Liver (tissue), 9 donors: Measurements from ENCODE around the gene CRACR2B. TPM values are rescaled to one million over a fixed set of nuclear protein-coding genes. Genes with fewer than 3 reads are reported as not detected.

ENCODE experiments used
- DNase-seq: peaks from one replicate; pipeline ENCODE4 v3.0.0-alpha.2; 2017; ENCODE audit warnings: low spot score
- H3K27ac ChIP-seq, 2 donors: one replicate each; pipeline ENCODE4 v1.7.0; 2013; ENCODE audit warnings: inconsistent platforms in 2 of 2, low read length in 2 of 2, control low read depth in 1 of 2, low read depth in 1 of 2, mild to moderate bottlenecking in 1 of 2
- H3K27me3 ChIP-seq, 4 donors: one replicate each; pipeline versions ENCODE4 v1.6.1 to v1.7.0; 2013; ENCODE audit warnings: low read length in 3 of 4, inconsistent platforms in 1 of 4, mild to moderate bottlenecking in 1 of 4, moderate library complexity in 1 of 4; ENCODE audit not compliant: control insufficient read depth in 4 of 4, insufficient read depth in 4 of 4
- H3K36me3 ChIP-seq, 4 donors: one replicate each; pipeline versions ENCODE4 v1.6.1 to v1.7.0; 2013; ENCODE audit warnings: low read length in 3 of 4, mild to moderate bottlenecking in 3 of 4, low read depth in 1 of 4, moderate library complexity in 1 of 4; ENCODE audit not compliant: control insufficient read depth in 4 of 4, insufficient read depth in 3 of 4
- H3K4me1 ChIP-seq, 4 donors: one replicate each; pipeline versions ENCODE4 v1.6.1 to v1.7.0; 2013; ENCODE audit warnings: low read length in 3 of 4, mild to moderate bottlenecking in 3 of 4, moderate library complexity in 1 of 4; ENCODE audit not compliant: control insufficient read depth in 4 of 4, insufficient read depth in 4 of 4
- H3K4me3 ChIP-seq, 3 donors: one replicate each; pipeline versions ENCODE4 v1.6.1 to v1.7.0; 2013; ENCODE audit warnings: low read length in 3 of 3, control low read depth in 1 of 3, low read depth in 1 of 3, mild to moderate bottlenecking in 1 of 3
- H3K9ac ChIP-seq, 2 donors: one replicate each; pipeline ENCODE4 v1.7.0; 2013; ENCODE audit warnings: low read length in 2 of 2, mild to moderate bottlenecking in 2 of 2, moderate library complexity in 2 of 2, control low read depth in 1 of 2, low read depth in 1 of 2
- H3K9me3 ChIP-seq, 4 donors: one replicate each; pipeline versions ENCODE4 v1.6.1 to v1.7.0; 2013; ENCODE audit warnings: low read length in 3 of 4; ENCODE audit not compliant: control insufficient read depth in 4 of 4
- ATF3 ChIP-seq: IDR thresholded peaks from 2 replicates; pipeline ENCODE4 v1.6.1; 2016; ENCODE audit warnings: antibody characterized with exemption
- CTCF ChIP-seq: fragments of 150-350 bp; IDR thresholded peaks from 2 replicates; pipeline ENCODE4 v1.5.1; 2017; ENCODE audit warnings: improper control_type of control experiment, low read depth, low read length; ENCODE audit not compliant: missing input control
- EGR1 ChIP-seq, 2 donors: IDR thresholded peaks; 2 replicates each; pipeline ENCODE4 v1.6.1; 2016 to 2018; ENCODE audit warnings: antibody characterized with exemption in 2 of 2, low read depth in 2 of 2
- FOXA1 ChIP-seq: IDR thresholded peaks from 2 replicates; pipeline ENCODE4 v1.6.1; 2016; ENCODE audit warnings: antibody characterized with exemption
- FOXA2 ChIP-seq: IDR thresholded peaks from 2 replicates; pipeline ENCODE4 v1.6.1; 2016; ENCODE audit warnings: antibody characterized with exemption
- GABPA ChIP-seq, 2 donors: IDR thresholded peaks in 1 of 2; conservative IDR thresholded peaks in 1 of 2; 2 replicates each; pipeline ENCODE4 v1.6.1; 2016; ENCODE audit warnings: antibody characterized with exemption in 2 of 2, mild to moderate bottlenecking in 1 of 2, moderate library complexity in 1 of 2
- HNF4A ChIP-seq, 2 donors: conservative IDR thresholded peaks; 2 replicates each; pipeline ENCODE4 v1.6.1; 2016; ENCODE audit warnings: antibody characterized with exemption in 2 of 2, mild to moderate bottlenecking in 2 of 2
- HNF4G ChIP-seq: IDR thresholded peaks from 2 replicates; pipeline ENCODE4 v1.6.1; 2016; ENCODE audit warnings: antibody characterized with exemption
- JUND ChIP-seq, 2 donors: IDR thresholded peaks; 2 replicates each; pipeline ENCODE4 v1.6.1; 2016; ENCODE audit warnings: antibody characterized with exemption in 2 of 2
- MAX ChIP-seq: IDR thresholded peaks from 2 replicates; pipeline ENCODE4 v1.6.1; 2016; ENCODE audit warnings: antibody characterized with exemption
- NR2F2 ChIP-seq: IDR thresholded peaks from 2 replicates; pipeline ENCODE4 v1.6.1; 2016; ENCODE audit warnings: antibody characterized with exemption
- RAD21 ChIP-seq, 2 donors: IDR thresholded peaks; 2 replicates each; pipeline ENCODE4 v1.6.1; 2016; ENCODE audit warnings: antibody characterized with exemption in 2 of 2, mild to moderate bottlenecking in 2 of 2
- REST ChIP-seq: IDR thresholded peaks from 2 replicates; pipeline ENCODE4 v1.6.1; 2016; ENCODE audit warnings: antibody characterized with exemption, mild to moderate bottlenecking
- RXRA ChIP-seq, 2 donors: IDR thresholded peaks; 2 replicates each; pipeline ENCODE4 v1.6.1; 2017 to 2018; ENCODE audit warnings: antibody characterized with exemption in 2 of 2, mild to moderate bottlenecking in 1 of 2
- SP1 ChIP-seq: IDR thresholded peaks from 2 replicates; pipeline ENCODE4 v1.6.1; 2018; ENCODE audit warnings: antibody characterized with exemption, mild to moderate bottlenecking
- TAF1 ChIP-seq: conservative IDR thresholded peaks from 2 replicates; pipeline ENCODE4 v1.6.1; 2016; ENCODE audit warnings: antibody characterized with exemption, mild to moderate bottlenecking
- YY1 ChIP-seq: IDR thresholded peaks from 2 replicates; pipeline ENCODE4 v1.6.1; 2016; ENCODE audit warnings: antibody characterized with exemption, mild to moderate bottlenecking
- ZBTB33 ChIP-seq: IDR thresholded peaks from 2 replicates; pipeline ENCODE4 v1.6.1; 2016; ENCODE audit warnings: antibody characterized with exemption
- WGBS: extraction: QIAGEN DNeasy Blood & Tissue Kit; methylation state at CpG from one replicate; pipeline ENCODE4 v1.1.7; 2013; 5-methylcytosine and 5-hydroxymethylcytosine counted together
- polyA plus RNA-seq, 2 donors: library from polyadenylated mRNA; stranded (reverse) in 1 of 2; unstranded in 1 of 2; fragments of 200-250 nt in 1 of 2; fragments of >200 nt in 1 of 2; fragmentation: Nextera tagmentation in 1 of 2; extraction: Ambion mirVana in 1 of 2; gene quantifications; one replicate each; pipeline versions ENCODE4 v1.2.1 to v1.2.3, GENCODE V29; 2013 to 2015
- total RNA-seq, 2 donors: library from RNA; depleted of rRNA; stranded (reverse); fragments of >200 nt; gene quantifications; one replicate each; pipeline ENCODE4 v1.2.3, GENCODE V29; 2014
- donor health status: healthy.
- donor health status: healthy.
- donor health status: healthy.
- donor health status: healthy.
- donor health status: healthy.

CRACR2B gene
- total and polyA plus RNA-seq, 4 donors = 0.14 to 2.9 (median 2.2) TPM

GRCh38 chr11:793556-793955, 34.2 kb upstream of the CRACR2B start:
- Histone ChIP-seq H3K27ac (no peak overlapping the region), H3K9me3 (no peaks in the 10 kb centered on the region), H3K36me3 (peaks cover 0 to 10% (median 5%) of the 10 kb centered on the region in 4 donors), H3K4me1 (peaks cover 11 to 47% (median 30%) of the 10 kb centered on the region in 4 donors), H3K9ac (no peak overlapping the region), H3K4me3 (no peak overlapping the region), H3K27me3 (no peaks in the 10 kb centered on the region)
- WGBS = 83% methylated on average over 7 of the region's 7 CpGs
- TF ChIP-seq SP1 (no peak), JUND (IDR thresholded peaks at IDR 0.05) (no peak), FOXA2 (no peak), MAX (no peak), HNF4G (no peak), RAD21 (IDR thresholded peaks at IDR 0.05) (no peak), GABPA (IDR thresholded peaks at IDR 0.05 in 1 of 2, conservative IDR thresholded peaks at IDR 0.05 in 1 of 2) (no peak), NR2F2 (no peak)
- DNase-seq = no peak

- Histone ChIP-seq H3K9ac (no peak overlapping the region), H3K4me3 (peak overlapping the region in 1 of 3 donors; percentile 77)
Observed at GRCh38 chr11:794013-794765, 33.5 kb upstream of the CRACR2B start.

More at GRCh38 chr11:794013-794765, 33.5 kb upstream of the CRACR2B start:
- peak overlapping the region in 1 of 2 donors; percentile 98 for H3K27ac ChIP-seq
- peaks cover 11 to 47% (median 30%) of the 10 kb centered on the region in 4 donors for H3K4me1 ChIP-seq
- H3K9me3 ChIP-seq = no peaks in the 10 kb centered on the region
- TF ChIP-seq MAX = no peak
- TF ChIP-seq SP1 = no peak
- no peak for TF ChIP-seq HNF4G
- TF ChIP-seq FOXA2 = no peak
- no peak for TF ChIP-seq HNF4A (conservative IDR thresholded peaks at IDR 0.05)
- TF ChIP-seq FOXA1 = no peak
- TF ChIP-seq ATF3 = no peak
- TF ChIP-seq RXRA (IDR thresholded peaks at IDR 0.05) = no peak
- no peak for TF ChIP-seq GABPA (IDR thresholded peaks at IDR 0.05 in 1 of 2, conservative IDR thresholded peaks at IDR 0.05 in 1 of 2)
- no peak for TF ChIP-seq ZBTB33
- no peak for TF ChIP-seq TAF1
- TF ChIP-seq NR2F2 = no peak
- TF ChIP-seq REST = no peak
- no peak for TF ChIP-seq JUND (IDR thresholded peaks at IDR 0.05)
- no peak for TF ChIP-seq RAD21 (IDR thresholded peaks at IDR 0.05)
- no peak for TF ChIP-seq CTCF
- TF ChIP-seq YY1 = no peak
- no peak for TF ChIP-seq EGR1 (IDR thresholded peaks at IDR 0.05; ENCODE audit: low read depth in 2 of 2)
- H3K36me3 ChIP-seq = peaks cover 0 to 10% (median 5%) of the 10 kb centered on the region in 4 donors
- WGBS = 92% methylated on average over 31 of the region's 31 CpGs
- H3K27me3 ChIP-seq = no peaks in the 10 kb centered on the region
- no peak for DNase-seq
